ENCODE results near the gene IQCF6. TPM values are rescaled to one million over a fixed set of nuclear protein-coding genes. Genes with fewer than 3 reads are reported as not detected.

Gene IQCF6
- total RNA-seq, 1 donor from 2014 or later, result not detected

- H3K4me3 Mint-ChIP-seq (ENCODE audit: low read depth), result no peak overlapping the region
- H3K4me1 Mint-ChIP-seq (ENCODE audit: low read depth), result peaks cover 5% of the 10 kb centered on the region
- peaks cover 6% of the 10 kb centered on the region for H3K27me3 Mint-ChIP-seq
- H3K9me3 Mint-ChIP-seq (ENCODE audit: low read depth), result no peaks in the 10 kb centered on the region
- peak overlapping the region; percentile 38 for H3K27ac Mint-ChIP-seq
- no peak for DNase-seq (ENCODE audit: low spot score, unreplicated experiment)
- TF ChIP-seq CTCF (IDR thresholded peaks at IDR 0.05; ENCODE audit: unreplicated experiment), result no peak
- H3K36me3 Mint-ChIP-seq (ENCODE audit: insufficient read depth), result no peaks in the 10 kb centered on the region
These were observed 43.1 kb downstream of the IQCF6 start for GRCh38 chr3:51735950-51736349.

GRCh38 chr3:51735039-51735438 lies 44.0 kb downstream of the IQCF6 start:
- H3K27me3 Mint-ChIP-seq, result peaks cover 6% of the 10 kb centered on the region

GRCh38 chr3:51734572-51734907 lies 44.5 kb downstream of the IQCF6 start:
- Mint-ChIP-seq H3K27ac (no peak overlapping the region), H3K4me3 (ENCODE audit: low read depth) (no peak overlapping the region), H3K27me3 (peaks cover 6% of the 10 kb centered on the region), H3K36me3 (ENCODE audit: insufficient read depth) (no peaks in the 10 kb centered on the region), H3K4me1 (ENCODE audit: low read depth) (peaks cover 5% of the 10 kb centered on the region), H3K9me3 (ENCODE audit: low read depth) (no peaks in the 10 kb centered on the region)
- no peak for TF ChIP-seq CTCF (IDR thresholded peaks at IDR 0.05; ENCODE audit: unreplicated experiment)
- no peak for DNase-seq (ENCODE audit: low spot score, unreplicated experiment)

More at GRCh38 chr3:51735039-51735438, 44.0 kb downstream of the IQCF6 start:
- TF ChIP-seq CTCF (IDR thresholded peaks at IDR 0.05; ENCODE audit: unreplicated experiment), result no peak
- Mint-ChIP-seq H3K4me3 (ENCODE audit: low read depth) (no peak overlapping the region), H3K4me1 (ENCODE audit: low read depth) (peaks cover 5% of the 10 kb centered on the region), H3K27ac (no peak overlapping the region), H3K9me3 (ENCODE audit: low read depth) (no peaks in the 10 kb centered on the region), H3K36me3 (ENCODE audit: insufficient read depth) (no peaks in the 10 kb centered on the region)
- no peak for DNase-seq (ENCODE audit: low spot score, unreplicated experiment)

GRCh38 chr3:51733859-51734571 lies 45.0 kb downstream of the IQCF6 start:
- no peaks in the 10 kb centered on the region for H3K9me3 Mint-ChIP-seq (ENCODE audit: low read depth)
- H3K27me3 Mint-ChIP-seq, result peaks cover 6% of the 10 kb centered on the region
- DNase-seq (ENCODE audit: low spot score, unreplicated experiment), result no peak
- peaks cover 5% of the 10 kb centered on the region for H3K4me1 Mint-ChIP-seq (ENCODE audit: low read depth)
- TF ChIP-seq CTCF (IDR thresholded peaks at IDR 0.05; ENCODE audit: unreplicated experiment), result no peak
- H3K36me3 Mint-ChIP-seq (ENCODE audit: insufficient read depth), result no peaks in the 10 kb centered on the region
- no peak overlapping the region for H3K4me3 Mint-ChIP-seq (ENCODE audit: low read depth)
- H3K27ac Mint-ChIP-seq, result no peak overlapping the region

- H3K27me3 Mint-ChIP-seq, result no peaks in the 10 kb centered on the region
- H3K4me1 Mint-ChIP-seq (ENCODE audit: low read depth), result no peaks in the 10 kb centered on the region
- no peaks in the 10 kb centered on the region for H3K36me3 Mint-ChIP-seq (ENCODE audit: insufficient read depth)
- no peak for DNase-seq (ENCODE audit: low spot score, unreplicated experiment)
- H3K4me3 Mint-ChIP-seq (ENCODE audit: low read depth), result no peak overlapping the region
- no peak overlapping the region for H3K27ac Mint-ChIP-seq
- H3K9me3 Mint-ChIP-seq (ENCODE audit: low read depth), result no peaks in the 10 kb centered on the region
- TF ChIP-seq CTCF (IDR thresholded peaks at IDR 0.05; ENCODE audit: unreplicated experiment), result no peak
These were observed 49.9 kb downstream of the IQCF6 start for GRCh38 chr3:51729042-51729633.

Other genes with a start within 250 kb of the IQCF6 start
- gene RAD54L2, start 240.5 kb downstream of the IQCF6 start, total RNA-seq, result 40.2 and 47.2 TPM in 2 replicates
- 29.6 and 30.6 TPM in 2 replicates for gene TEX264, start 108.0 kb downstream of the IQCF6 start, total RNA-seq
- gene GRM2, start 72.2 kb downstream of the IQCF6 start, total RNA-seq, result 0.19 and 0.82 TPM in 2 replicates
- gene IQCF2, start 82.4 kb upstream of the IQCF6 start, total RNA-seq, result not detected in 2 replicates
- not detected in 2 replicates for gene IQCF5, start 96.4 kb upstream of the IQCF6 start, total RNA-seq
- not detected in 2 replicates for gene IQCF1, start 124.1 kb upstream of the IQCF6 start, total RNA-seq
- 22.5 and 24.0 TPM in 2 replicates for gene RRP9, start 162.7 kb upstream of the IQCF6 start, total RNA-seq
- gene PARP3, start 163.1 kb upstream of the IQCF6 start, total RNA-seq, result 5.4 and 7.9 TPM in 2 replicates
- gene GPR62, start 176.1 kb upstream of the IQCF6 start, total RNA-seq, result 0.12 TPM in 1 of 2 replicates, not detected in the other
- gene PCBP4, start 188.2 kb upstream of the IQCF6 start, total RNA-seq, result 159 and 160 TPM in 2 replicates
- 13.7 and 14.4 TPM in 2 replicates for gene ABHD14B, start 194.8 kb upstream of the IQCF6 start, total RNA-seq
- 16.4 and 19.4 TPM in 2 replicates for gene ABHD14A, start 195.8 kb upstream of the IQCF6 start, total RNA-seq
- gene ACY1, start 204.3 kb upstream of the IQCF6 start, total RNA-seq, result 38.0 and 43.0 TPM in 2 replicates
- gene RPL29, start 216.7 kb upstream of the IQCF6 start, total RNA-seq, result 1,205 and 1,236 TPM in 2 replicates

Measured in progenitor cell of endocrine pancreas (in vitro differentiated cells).